Measurements from ENCODE around the gene JAKMIP2. TPM values are rescaled to one million over a fixed set of nuclear protein-coding genes. Genes with fewer than 3 reads are reported as not detected.
"Not testable (repeated sequence)": the region's sequence is repeated elsewhere in the genome, so short reads cannot be mapped to it uniquely, and the experiment has no call there.

The JAKMIP2 gene
- total RNA-seq, 4 donors from 2014 or later: 0.45 TPM; not detected in 3

DNA sequence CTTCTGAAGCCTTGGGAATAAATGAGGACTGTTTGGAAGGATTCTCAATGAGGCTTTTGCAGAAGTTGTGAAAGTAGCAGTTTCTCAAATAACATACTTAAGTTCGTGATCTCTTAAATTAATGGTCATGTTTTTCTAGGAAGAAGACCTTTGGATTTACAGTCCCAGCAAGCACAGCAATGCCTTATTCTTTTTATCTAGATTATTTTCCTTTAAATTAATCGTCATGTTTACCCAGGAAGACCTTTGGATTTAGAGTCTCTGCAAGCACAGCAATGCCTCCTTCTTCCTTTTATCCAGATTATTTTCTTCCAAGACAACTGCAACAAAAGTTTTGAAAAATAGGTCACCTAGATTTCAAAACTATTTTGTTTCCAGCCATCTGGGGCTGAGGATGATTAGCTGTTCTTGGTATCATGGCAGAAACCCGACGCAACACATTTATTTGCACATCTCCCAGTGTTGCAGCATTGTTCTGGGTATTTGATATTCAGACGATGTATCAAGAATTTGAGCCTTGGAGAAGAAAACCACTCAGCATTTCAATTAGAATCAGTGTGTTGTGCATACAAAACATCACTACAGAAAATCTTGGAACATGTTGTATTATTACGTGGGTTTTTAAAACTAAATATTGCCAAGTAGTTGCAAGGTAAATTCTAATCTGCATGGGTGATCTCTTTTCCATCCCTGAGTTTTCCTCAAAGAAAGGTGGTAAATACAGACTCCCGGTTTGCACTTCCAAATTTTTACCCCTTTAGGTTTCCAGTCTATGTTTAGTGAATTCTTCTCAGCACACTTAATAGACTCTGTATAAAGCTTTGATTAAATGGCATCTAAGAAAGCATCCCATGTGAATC lies 50.9 kb downstream of the JAKMIP2 start:
- Histone ChIP-seq H3K9me3 (no peaks in the 10 kb centered on the region), H3K36me3 (no peaks in the 10 kb centered on the region)
- 81% methylated on average over 7 of the region's 7 CpGs for WGBS

DNA sequence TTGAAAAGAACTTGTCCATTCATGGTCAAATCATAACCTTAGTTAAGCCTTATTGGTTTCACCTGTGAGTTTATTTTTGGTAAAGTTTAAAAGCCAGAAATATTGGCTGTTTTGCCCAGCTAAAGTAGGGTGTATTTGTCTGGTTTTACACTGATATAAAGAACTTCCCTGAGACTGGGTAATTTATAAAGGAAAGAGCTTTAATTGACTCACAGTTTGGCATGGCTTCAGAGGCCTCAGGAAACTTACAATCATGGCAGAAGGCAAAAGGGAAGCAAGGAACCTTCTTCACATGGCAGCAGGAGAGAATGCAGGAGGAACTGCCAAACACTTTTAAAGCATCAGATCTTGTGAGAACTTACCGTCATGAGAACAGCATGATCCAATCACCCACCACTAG lies 55.3 kb downstream of the JAKMIP2 start:
- H3K27me3 ChIP-seq: no peaks in the 10 kb centered on the region
- no peaks in the 10 kb centered on the region for H3K9me3 ChIP-seq
- no peak for TF ChIP-seq EP300 (IDR thresholded peaks at IDR 0.05)
- TF ChIP-seq, protein P1, sequence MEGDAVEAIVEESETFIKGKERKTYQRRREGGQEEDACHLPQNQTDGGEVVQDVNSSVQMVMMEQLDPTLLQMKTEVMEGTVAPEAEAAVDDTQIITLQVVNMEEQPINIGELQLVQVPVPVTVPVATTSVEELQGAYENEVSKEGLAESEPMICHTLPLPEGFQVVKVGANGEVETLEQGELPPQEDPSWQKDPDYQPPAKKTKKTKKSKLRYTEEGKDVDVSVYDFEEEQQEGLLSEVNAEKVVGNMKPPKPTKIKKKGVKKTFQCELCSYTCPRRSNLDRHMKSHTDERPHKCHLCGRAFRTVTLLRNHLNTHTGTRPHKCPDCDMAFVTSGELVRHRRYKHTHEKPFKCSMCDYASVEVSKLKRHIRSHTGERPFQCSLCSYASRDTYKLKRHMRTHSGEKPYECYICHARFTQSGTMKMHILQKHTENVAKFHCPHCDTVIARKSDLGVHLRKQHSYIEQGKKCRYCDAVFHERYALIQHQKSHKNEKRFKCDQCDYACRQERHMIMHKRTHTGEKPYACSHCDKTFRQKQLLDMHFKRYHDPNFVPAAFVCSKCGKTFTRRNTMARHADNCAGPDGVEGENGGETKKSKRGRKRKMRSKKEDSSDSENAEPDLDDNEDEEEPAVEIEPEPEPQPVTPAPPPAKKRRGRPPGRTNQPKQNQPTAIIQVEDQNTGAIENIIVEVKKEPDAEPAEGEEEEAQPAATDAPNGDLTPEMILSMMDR (IDR thresholded peaks at IDR 0.05): no peak
- DNase-seq (ENCODE audit: low spot score in 2 of 2): no peak
- no peaks in the 10 kb centered on the region for H3K36me3 ChIP-seq
- WGBS: 77% methylated on average over 1 of the region's 1 CpG
- H3K4me1 ChIP-seq: no peaks in the 10 kb centered on the region
- H3K4me3 ChIP-seq: no peak overlapping the region
- no peak overlapping the region for H3K27ac ChIP-seq

More for the DNA sequence above, 50.9 kb downstream of the JAKMIP2 start:
- no peak for TF ChIP-seq POLR2A (IDR thresholded peaks at IDR 0.05)
- TF ChIP-seq EP300 (IDR thresholded peaks at IDR 0.05): no peak
- TF ChIP-seq, protein P1 (IDR thresholded peaks at IDR 0.05): no peak
- no peak for TF ChIP-seq POLR2AphosphoS5 (IDR thresholded peaks at IDR 0.05)
- no peaks in the 10 kb centered on the region for H3K4me1 ChIP-seq
- H3K4me3 ChIP-seq: no peak overlapping the region
- H3K27ac ChIP-seq: no peak overlapping the region
- no peak for DNase-seq (ENCODE audit: low spot score in 2 of 2)
- no peaks in the 10 kb centered on the region for H3K27me3 ChIP-seq

- DNase-seq (ENCODE audit: low spot score in 2 of 2); H3K4me1 ChIP-seq; H3K27ac ChIP-seq; H3K36me3 ChIP-seq; H3K27me3 ChIP-seq; H3K9me3 ChIP-seq; H3K4me3 ChIP-seq: not testable (repeated sequence)
- 93% methylated on average over 22 of the region's 38 CpGs for WGBS
These were observed 61.2 kb downstream of the JAKMIP2 start for GRCh38 chr5:147721191-147721960.

DNA sequence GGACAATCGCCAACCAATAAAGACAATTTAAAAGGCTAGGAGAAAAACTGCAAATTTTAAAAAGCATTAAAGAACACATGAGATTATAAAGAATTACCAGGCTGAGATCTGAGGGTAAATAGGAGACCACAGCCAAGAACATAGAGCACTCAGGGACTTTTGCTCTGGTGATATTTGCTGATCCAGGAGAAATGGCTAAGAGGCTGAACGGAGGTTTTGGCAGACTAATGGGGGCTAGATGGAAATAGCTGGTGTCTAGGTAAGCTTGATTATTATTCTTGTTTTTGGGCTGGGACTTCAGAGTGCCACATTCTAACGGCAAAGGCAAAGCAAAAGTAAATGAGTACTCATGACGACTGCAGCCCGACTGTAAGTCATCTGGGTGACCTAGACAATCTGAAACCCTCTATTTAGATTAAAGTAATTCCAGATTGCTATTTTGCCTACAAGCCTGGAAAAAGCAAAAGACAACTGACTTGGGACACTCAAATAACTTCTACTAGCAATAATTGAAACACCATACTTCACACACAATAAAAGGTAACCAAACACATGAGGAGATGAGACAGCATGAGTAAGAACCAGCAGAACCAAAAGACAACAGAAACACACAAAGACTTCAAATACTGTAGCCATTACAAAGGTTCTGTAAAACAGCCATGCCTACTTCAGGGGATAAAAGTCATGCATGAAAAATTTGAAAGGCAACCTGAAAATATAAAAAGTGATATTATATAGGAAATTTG lies 68.8 kb downstream of the JAKMIP2 start:
- no peaks in the 10 kb centered on the region for H3K27me3 ChIP-seq
- no peak for TF ChIP-seq POLR2AphosphoS5 (IDR thresholded peaks at IDR 0.05)
- TF ChIP-seq, protein P1 (IDR thresholded peaks at IDR 0.05): no peak
- TF ChIP-seq POLR2A (IDR thresholded peaks at IDR 0.05): no peak
- no peak for TF ChIP-seq EP300 (IDR thresholded peaks at IDR 0.05)
- DNase-seq (ENCODE audit: low spot score in 2 of 2): no peak
- no peak overlapping the region for H3K27ac ChIP-seq
- no peaks in the 10 kb centered on the region for H3K9me3 ChIP-seq
- no peak overlapping the region for H3K4me3 ChIP-seq
- H3K4me1 ChIP-seq: no peaks in the 10 kb centered on the region
- H3K36me3 ChIP-seq: no peaks in the 10 kb centered on the region
- WGBS: 77% methylated on average over 5 of the region's 5 CpGs

DNA sequence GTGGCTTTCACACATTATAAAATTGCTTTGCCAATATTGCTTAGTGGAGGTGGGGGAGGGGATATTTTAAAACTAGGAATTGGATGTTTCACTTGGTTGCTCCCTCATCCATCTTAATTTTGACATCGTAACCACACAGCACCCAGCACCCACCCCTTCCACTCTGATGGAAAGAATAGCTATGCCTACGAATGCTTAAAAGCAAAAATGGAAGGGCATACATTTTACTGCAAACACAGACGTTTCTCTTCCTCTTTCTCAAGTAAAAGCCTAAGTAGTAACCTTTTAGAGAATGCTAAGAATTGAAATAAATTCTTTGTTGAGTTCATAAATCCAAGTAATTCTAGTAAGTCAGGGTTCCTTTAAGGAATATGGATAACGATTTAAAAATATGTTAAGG lies 69.9 kb downstream of the JAKMIP2 start:
- H3K9me3 ChIP-seq: no peaks in the 10 kb centered on the region
- H3K27ac ChIP-seq: no peak overlapping the region
- H3K4me3 ChIP-seq: no peak overlapping the region
- WGBS: 58% methylated on average over 4 of the region's 4 CpGs
- DNase-seq (ENCODE audit: low spot score in 2 of 2): no peak
- no peaks in the 10 kb centered on the region for H3K27me3 ChIP-seq
- TF ChIP-seq, protein P1 (IDR thresholded peaks at IDR 0.05): no peak
- no peak for TF ChIP-seq POLR2A (IDR thresholded peaks at IDR 0.05)
- TF ChIP-seq POLR2AphosphoS5 (IDR thresholded peaks at IDR 0.05): no peak
- no peak for TF ChIP-seq EP300 (IDR thresholded peaks at IDR 0.05)
- H3K36me3 ChIP-seq: no peaks in the 10 kb centered on the region
- H3K4me1 ChIP-seq: no peaks in the 10 kb centered on the region
